ENCODE data around the gene COL23A1. TPM values are rescaled to one million over a fixed set of nuclear protein-coding genes. Genes with fewer than 3 reads are reported as not detected.

Gene COL23A1
- polyA plus RNA-seq, 4 donors: 5.8 to 13.4 (median 7.7) TPM

DNA sequence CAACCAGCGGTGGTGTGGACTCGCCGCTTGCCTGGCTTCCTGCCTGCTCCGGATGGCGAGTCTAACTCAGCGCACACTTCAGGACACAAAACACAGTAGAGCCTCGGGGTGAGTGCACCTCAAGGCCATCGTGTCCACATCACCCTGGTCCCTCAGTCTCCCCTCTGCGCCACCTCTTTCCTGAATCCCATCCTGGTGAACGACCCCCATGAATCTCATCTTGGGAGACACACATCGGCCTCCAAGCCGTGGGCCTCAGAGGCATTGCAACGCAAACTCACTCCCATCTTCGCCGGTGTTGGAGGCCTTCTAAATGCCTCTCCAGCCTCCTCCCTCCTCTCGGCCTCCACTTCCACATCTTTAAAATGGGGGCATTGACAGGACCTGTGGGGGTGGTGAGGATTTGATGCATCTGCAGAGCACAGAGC, 124.3 kb downstream of the COL23A1 start:
- DNase-seq (ENCODE audit: low read depth in 4 of 4, low spot score in 3 of 4): no peak

DNA sequence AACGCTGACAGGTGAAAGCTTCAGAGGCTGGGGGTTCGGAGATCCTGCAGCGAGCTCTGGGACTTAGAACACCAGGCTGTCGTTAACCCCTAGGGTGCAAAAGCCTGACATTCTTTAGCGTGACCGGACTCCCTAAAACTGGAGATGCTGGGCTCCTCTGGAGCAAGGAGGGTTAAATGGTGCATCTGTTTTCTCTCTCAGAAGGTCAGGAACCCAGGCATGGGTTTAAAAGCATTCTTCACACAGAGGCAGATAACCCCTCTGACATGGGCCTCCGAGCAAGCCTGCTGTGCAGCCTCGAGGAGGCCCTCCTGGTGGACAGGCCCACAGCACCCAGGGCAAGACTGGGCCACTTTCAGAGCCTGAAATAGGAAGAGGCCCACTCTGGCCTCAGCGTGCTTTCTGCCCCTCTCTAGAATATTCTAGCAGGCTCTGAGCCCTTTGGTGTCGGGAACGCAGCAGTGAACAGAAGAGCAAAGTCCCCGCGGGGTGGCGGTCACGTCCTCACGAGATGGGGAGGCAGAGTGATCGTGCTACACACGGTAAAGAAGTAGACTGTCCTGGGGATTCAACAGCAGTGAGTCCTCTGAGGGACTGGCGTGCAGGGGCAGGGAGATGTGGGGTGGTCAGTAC, 124.8 kb downstream of the COL23A1 start:
- no peak for DNase-seq (ENCODE audit: low read depth in 4 of 4, low spot score in 3 of 4)

DNA sequence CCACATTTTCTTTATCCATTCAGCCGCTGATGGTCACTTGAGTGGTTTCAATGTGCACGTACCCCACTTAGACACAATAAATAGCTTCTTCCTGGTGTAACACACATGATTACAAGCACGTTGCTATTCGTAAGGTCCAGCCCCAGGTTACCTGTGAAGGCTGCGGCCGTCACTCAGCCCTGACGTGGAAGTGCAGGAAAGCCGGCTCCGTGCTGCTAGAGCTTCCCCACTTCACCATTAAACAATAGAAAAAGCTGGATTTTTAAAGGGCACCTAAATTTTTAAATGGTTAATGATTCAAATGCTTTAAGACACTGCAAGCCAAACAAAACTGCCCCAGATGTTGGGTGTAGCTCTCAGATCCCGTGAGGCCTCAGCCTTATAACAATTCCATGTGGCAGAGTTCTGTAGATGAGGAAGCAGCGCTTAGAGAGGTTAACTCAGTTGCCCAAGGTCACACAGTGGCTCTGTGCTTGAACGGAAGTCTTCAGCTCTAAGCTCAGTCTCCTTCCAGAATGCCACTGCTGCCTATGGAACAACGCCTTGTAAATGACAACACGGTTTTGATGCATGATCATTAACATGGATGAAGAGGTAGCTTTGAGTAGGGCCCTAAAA, 125.7 kb downstream of the COL23A1 start:
- DNase-seq (ENCODE audit: low read depth in 4 of 4, low spot score in 3 of 4): no peak

DNA sequence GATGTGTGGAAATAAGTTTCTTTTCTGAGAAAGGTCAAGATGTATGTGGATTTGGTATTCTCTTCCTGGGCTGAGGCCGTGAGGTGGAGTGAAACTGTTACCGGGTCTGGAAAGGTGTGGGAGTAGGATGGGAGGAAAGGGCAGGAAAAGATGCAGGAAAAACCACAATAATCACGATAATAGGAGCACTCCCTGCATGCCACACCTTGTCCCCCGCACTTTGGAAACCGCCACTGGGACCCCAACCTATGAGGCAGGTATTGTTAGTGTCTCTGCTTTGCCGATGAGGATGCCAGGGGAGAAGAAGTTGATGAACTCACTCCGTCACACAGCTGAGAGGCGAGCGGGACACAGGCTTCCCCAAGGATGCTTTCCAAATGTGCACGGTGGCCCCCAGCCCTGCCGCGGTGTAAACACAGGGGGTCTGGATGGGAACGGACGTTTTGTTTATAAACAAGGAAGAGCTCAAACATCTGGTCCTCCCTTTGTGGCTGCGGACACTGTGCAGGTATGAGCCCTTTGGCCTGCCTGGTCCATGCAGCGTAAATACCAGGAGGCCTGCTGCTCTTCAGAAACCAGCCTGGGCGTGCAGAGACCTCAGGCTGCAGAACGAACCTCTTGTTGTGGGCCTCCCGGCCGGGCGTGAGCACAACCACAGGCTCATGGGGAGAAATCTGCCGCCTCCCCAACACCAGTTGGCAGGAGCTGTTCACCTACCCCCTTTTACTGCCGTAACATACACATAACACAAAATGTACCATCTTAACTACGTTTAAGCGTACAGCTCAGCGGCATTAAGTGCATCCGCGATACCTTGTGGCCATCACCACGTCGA, 126.7 kb downstream of the COL23A1 start:
- no peak for DNase-seq (ENCODE audit: low read depth in 4 of 4, low spot score in 3 of 4)

DNA sequence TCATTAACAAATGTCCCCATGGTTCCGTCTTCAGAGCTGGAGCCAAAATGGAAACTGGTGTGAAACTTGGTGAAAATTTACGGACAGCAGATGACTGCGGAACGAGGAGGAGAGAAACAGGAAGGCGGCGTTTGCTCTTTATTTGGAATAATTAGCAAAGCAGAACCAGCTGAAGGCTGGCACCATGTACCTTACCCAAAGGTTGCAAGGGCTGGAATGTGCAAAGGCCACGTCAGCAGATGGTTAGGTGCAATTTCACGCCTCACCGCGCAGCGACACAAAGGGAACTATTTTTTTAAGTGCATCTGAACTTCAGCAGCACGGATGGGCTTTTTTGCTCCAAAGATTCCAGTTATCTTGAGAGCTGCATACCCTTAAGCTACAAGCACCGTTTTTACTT, 127.4 kb downstream of the COL23A1 start:
- no peak for DNase-seq (ENCODE audit: low read depth in 4 of 4, low spot score in 3 of 4)

GRCh38 chr5:178462076-178462475, 128.1 kb downstream of the COL23A1 start:
- DNase-seq (ENCODE audit: low read depth in 4 of 4, low spot score in 3 of 4): no peak

DNA sequence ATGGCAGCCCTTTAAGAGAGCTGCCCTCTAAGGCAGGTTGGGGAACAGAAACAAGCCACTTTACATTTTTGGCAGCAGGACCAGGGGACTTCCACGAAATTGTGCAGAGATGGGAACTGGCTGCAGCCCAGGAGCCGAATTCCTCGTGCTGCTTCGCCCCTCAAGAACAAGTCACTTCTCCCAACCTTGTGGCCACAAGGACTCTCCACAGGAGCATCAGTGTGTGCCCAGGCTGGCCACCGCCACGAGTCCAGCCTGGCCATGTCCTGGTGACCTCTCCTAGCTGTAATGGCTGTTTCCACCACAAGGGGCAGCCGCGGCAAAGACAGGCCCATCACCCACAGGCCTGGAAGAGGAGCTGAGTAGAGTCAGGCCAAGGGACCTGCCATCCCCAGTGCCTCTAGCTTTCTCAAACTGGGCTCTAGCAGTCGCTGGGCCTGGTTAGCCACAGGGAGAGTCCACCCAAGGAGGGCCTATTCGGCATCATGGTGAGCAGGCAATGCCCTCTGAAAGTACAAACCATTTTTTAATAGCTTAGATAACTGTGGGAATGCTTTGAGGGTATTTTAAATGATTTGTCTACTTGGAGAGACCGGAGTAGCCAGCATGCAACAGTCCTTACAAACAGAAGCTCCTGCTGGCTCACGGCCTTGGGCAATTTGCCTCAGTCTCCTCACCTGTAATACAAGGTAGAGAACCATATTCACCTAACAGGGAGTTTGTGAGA, 129.0 kb downstream of the COL23A1 start:
- DNase-seq (ENCODE audit: low read depth in 4 of 4, low spot score in 3 of 4): no peak

GRCh38 chr5:178460598-178460997, 129.6 kb downstream of the COL23A1 start:
- DNase-seq (ENCODE audit: low read depth in 4 of 4, low spot score in 3 of 4): no peak

DNA sequence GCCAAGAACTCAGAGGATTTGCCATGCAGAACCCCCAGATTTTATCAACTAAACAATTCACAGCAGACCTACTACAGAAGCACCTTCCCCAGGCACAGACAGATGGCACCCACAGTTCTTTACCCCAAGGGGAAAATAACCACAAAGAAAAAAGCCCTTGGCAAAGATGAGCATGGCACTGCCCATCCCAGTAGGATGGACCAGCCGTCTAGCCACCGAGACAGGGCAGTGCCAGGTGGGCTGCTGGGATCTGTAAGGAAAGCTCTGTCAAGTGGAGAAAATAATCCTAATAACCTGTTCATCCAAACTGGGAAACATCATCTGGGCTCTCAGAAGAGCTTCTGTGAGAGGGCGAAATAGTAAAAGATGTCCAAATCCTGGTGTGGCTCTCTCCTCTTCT, 130.0 kb downstream of the COL23A1 start:
- DNase-seq (ENCODE audit: low read depth in 4 of 4, low spot score in 3 of 4): no peak

DNA sequence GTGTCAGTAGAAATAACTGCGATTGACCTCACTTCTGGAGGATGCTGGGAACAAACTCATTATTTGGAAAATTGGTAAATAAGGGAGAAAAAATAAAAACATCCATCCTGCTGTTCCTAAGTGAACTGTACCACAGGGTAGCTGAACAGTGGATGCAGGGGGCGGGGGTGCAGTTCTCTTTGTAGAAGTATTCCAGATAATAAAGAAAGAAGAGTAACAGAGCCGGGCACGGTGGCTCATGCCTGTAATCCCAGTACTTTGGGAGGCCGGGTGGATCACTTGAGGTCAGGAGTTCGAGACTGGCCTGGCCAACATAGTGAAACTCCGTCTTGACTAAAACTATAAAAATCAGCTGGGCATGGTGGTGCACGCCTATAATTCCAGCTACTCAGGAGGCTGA, 132.1 kb downstream of the COL23A1 start:
- no peak for DNase-seq (ENCODE audit: low read depth in 4 of 4, low spot score in 3 of 4)

DNA sequence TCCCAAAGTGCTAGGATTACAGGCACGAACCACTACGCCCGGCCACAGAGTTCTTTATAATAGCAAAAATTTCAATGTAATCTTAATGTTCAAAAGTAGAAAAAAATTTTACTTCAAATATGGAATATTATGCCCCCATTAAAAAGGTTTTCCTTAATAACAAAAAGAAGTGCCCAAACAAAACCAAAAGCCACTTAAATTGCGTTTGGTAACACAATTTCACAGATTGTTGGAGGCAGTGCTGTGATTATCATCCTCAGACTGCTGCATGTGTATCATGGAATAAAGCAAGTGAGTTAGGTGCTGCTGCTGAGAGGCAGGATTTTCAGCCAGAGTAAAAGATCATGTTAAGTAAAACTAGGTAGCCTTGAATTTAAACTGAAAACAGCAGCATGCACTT, 132.7 kb downstream of the COL23A1 start:
- no peak for DNase-seq (ENCODE audit: low read depth in 4 of 4, low spot score in 3 of 4)

DNA sequence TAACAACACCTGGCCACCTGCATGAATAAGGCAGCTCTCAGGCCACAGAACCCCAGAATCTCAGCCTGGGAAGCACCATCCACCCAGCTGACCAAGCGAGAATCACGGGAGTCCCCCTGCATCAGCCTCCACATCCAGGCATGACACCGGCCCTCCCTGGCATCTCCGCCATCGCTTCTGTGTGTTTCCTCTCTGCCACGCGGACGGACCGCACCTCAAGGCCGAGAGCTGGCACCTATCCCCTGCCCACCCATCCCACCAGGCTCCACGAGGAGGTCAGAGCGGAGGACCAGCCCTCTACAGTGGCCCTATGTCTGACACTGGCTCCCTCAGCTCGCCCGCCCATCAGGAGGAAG, 134.7 kb downstream of the COL23A1 start:
- no peak for DNase-seq (ENCODE audit: low read depth in 4 of 4, low spot score in 3 of 4)

DNA sequence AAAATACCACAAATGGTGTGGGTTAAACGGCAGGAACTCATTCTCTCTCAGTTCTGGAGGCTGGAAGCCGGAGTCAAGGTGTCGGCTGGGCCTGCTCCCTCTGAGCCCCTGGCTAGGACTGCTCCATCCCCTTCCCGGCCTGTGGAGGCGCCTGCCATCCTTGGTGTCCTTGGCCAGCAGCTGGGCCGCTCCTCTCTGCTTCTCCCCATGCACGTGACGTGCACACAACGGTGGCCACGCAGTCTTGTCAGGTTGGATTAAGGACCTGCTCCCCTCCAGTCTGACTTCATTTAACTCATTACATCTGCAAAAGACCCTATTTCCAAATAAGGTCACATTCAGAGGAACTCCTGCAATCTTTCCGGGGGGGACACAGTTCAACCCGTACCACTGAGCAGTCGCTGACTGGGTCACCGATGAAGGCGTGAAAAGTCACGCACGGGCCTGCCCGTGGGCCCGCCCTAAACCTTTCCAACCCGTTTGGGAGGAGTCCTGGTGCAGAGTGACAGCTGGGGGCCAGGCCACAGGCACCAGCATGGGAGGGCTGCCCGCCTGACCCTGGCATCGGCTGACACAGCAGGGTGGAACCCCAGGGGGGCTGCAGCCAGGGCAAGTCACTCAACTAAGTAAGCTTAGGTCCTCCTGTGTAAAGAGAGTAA, 135.2 kb downstream of the COL23A1 start:
- no peak for DNase-seq (ENCODE audit: low read depth in 4 of 4, low spot score in 3 of 4)

DNA sequence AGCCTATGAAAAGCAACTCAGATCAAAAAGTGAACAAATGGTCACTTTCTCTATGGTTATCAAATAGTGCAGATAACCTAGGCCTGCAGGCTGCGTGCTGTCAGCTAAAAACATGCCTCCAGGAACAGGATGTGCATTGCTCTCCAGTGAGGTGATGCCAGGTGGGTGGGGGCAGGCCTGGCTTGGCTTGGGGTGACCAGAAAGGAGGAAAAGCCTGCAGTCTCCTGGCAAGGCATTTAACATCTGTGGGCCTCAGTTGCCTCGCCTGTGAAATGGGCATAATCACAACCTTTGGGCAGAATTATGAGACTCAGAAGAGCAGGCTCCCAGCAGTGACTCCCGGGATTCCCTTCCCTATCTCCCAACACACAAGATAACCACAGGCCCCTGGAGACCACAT, 135.9 kb downstream of the COL23A1 start:
- DNase-seq (ENCODE audit: low read depth in 4 of 4, low spot score in 3 of 4): no peak

GRCh38 chr5:178453224-178453623, 137.0 kb downstream of the COL23A1 start:
- no peak for DNase-seq (ENCODE audit: low read depth in 4 of 4, low spot score in 3 of 4)

- no peak for DNase-seq (ENCODE audit: low read depth in 4 of 4, low spot score in 3 of 4)
Measured at GRCh38 chr5:178450121-178451028, 139.8 kb downstream of the COL23A1 start.

DNA sequence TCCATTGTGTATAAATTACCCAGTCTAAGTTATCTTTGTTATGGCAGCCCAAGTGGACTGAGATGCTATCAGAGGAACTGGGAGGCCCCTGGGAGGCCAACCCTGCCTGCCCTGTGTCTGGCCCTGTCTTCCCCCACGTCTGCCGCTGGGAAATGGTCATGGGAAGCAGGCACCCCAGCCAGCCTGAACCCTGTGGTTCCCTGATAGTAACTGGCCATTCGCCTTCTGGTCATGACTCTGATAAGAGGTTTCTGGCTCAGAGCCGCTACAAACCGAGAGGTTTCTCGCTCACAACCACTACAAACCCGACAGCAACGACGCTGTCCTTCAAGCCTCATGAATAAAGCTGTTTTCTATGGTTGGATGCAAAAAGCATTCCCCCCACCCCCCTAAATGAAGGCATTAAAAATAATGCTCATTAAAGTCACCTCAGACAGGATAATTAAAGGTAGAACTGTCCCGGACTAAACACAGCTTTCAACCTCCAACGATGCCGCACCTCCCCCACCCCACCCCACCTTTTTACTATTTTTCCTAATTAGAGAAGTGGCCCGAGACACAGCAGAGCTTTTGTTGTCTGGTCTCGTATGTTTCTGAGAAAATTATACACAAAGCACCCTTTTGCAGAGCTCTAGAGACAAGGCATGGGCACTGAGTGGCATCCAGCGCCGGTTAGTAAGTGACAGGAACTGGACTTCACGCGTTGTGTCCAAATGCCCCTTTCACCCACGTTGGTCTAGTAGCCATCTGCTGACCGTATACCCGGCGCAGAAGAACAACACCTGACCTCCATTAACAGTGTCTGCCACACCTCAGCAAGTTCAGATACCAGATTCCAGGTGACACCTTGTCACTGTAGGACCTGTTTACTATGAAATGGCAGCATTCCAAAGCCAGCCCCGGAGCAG, 140.8 kb downstream of the COL23A1 start:
- no peak for DNase-seq (ENCODE audit: low read depth in 4 of 4, low spot score in 3 of 4)

DNA sequence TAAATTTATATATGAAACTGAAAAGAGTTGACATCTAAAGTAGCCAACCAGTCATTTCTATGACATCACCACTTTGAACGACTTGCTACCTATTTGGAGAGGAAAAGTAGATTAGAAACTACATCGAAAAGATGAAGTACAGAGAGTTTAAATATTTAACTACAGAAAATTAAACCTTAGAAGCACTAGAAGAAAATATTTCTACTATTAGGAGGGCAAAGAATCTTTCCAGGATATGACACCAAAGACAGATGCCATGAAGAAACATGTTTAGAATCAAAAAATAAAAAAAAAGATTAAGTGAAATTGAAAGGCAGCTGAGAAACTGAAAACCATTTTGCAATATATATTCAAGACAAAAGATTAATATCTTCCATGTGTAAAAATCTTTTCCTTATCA, 144.7 kb downstream of the COL23A1 start:
- no peak for DNase-seq (ENCODE audit: low read depth in 4 of 4, low spot score in 3 of 4)
